ENCODE measurements around the gene MYO1D. TPM values are rescaled to one million over a fixed set of nuclear protein-coding genes. Genes with fewer than 3 reads are reported as not detected.

The MYO1D gene
- total and polyA plus RNA-seq, 2 of the 13 experiments (the other 11 are each of a cell fraction or from before 2014, with no cell fraction given): 13.2 to 17.3 TPM

DNA sequence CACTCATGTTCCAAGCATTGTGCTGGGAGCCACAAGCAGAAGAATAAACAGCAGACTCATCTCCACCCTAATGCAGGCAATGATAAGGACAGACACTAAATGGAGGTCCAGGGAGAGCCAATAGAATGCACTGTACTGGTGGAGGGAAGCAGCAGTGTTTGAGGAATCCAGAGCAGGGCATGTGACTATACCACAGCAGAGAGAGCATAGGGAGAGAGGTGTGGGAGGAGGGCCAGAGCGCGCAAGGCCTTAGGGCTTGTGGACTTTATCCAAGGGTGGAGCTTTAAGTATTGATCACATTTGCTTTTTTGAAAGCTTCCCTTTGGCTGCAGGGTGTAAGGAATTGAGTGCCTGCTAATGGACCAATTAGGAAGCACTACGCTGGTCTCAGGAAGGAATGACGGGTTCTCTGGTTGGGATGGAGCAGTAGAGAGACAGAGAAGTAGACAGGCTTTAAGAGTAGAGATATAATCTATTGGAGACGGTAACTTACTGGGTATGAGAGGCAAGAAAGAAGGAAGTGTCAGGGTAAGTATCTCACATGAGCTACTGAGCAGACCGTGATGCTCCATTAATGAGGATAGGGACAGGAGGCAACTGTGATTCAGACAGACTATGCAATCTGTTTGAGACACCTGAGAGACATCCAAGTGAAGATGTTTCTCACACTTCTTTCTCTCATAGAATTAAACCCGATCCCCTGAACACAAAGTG is 82.2 kb downstream of the MYO1D start (continued):
- peak; percentile 83; the same call in 1 of the 2 replicates for TF ChIP-seq ZBTB26 (CRISPR knock-in tag; IDR thresholded peaks at IDR 0.05; ENCODE audit: borderline replicate concordance)
- peak; percentile 66; the same call in 1 of the 2 replicates for TF ChIP-seq ZNF337 (CRISPR knock-in tag; IDR thresholded peaks at IDR 0.05; ENCODE audit: borderline replicate concordance, low read depth)
- TF ChIP-seq NFYB (CRISPR knock-in tag; IDR thresholded peaks at IDR 0.05): peak; percentile 72
- peak; percentile 72 for TF ChIP-seq POGZ (CRISPR knock-in tag; IDR thresholded peaks at IDR 0.05)
- TF ChIP-seq, protein P1, sequence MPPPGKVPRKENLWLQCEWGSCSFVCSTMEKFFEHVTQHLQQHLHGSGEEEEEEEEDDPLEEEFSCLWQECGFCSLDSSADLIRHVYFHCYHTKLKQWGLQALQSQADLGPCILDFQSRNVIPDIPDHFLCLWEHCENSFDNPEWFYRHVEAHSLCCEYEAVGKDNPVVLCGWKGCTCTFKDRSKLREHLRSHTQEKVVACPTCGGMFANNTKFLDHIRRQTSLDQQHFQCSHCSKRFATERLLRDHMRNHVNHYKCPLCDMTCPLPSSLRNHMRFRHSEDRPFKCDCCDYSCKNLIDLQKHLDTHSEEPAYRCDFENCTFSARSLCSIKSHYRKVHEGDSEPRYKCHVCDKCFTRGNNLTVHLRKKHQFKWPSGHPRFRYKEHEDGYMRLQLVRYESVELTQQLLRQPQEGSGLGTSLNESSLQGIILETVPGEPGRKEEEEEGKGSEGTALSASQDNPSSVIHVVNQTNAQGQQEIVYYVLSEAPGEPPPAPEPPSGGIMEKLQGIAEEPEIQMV (CRISPR knock-in tag; IDR thresholded peaks at IDR 0.05; ENCODE audit: low read depth): peak; percentile 81
- no peak for TF ChIP-seq IRF1 (CRISPR knock-in tag; IDR thresholded peaks at IDR 0.05; ENCODE audit: low read depth)
- no peak for TF ChIP-seq ZNF275 (CRISPR knock-in tag; IDR thresholded peaks at IDR 0.05; ENCODE audit: borderline replicate concordance)
- 0 out of 2 replicates have a peak, but pooled peaks have one; percentile 12 for TF ChIP-seq CEBPG (CRISPR knock-in tag; IDR thresholded peaks at IDR 0.05)
- no peak for TF ChIP-seq MTA3 (CRISPR knock-in tag; IDR thresholded peaks at IDR 0.05)
- TF ChIP-seq BHLHE40 (IDR thresholded peaks at IDR 0.05; ENCODE audit: low read length): peak; percentile 44; the same call in 1 of the 2 replicates

Data from HepG2 (cell line).